ENCODE measurements around the gene SEC24A.

DNA sequence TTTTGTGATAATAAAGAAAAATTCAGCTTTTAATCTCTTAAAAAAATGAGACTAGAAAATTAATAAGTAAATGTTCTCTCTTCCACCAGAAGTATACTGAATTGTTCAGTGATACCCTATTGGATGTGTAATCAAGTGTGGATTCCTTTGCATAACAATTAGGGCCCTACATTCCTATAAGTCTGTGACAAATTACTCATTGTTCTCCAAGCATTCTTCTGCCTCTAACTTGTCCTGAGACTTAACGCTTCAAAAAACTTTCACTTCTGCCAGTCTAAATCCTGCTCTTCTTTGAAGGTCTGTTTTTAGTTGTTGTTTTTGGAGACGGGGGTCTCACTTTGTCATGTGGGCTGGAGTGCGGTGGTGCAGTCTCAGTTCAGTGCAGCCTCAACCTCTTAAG is 100.8 kb downstream of the SEC24A start:
- TF ChIP-seq POLR2A (IDR thresholded peaks at IDR 0.05; ENCODE audit: low read depth, low read length) (no peak), TAF1 (IDR thresholded peaks at IDR 0.05; ENCODE audit: borderline replicate concordance, low read depth, low read length) (no peak)

Data from GM12892 (cell line).